GM12873 (cell line): ENCODE measurements around the gene STK24.

Source experiments
- CTCF ChIP-seq: IDR thresholded peaks from 2 replicates; pipeline ENCODE4 v1.5.1; 2012; ENCODE audit warnings: low read depth, mild to moderate bottlenecking, moderate library complexity, low read length, control low read depth; ENCODE audit not compliant: insufficient read depth; ENCODE audit errors: missing control alignments

Gene STK24

GRCh38 chr13:98435376-98435775, 141.5 kb downstream of the STK24 start:
- TF ChIP-seq CTCF: no peak

- TF ChIP-seq CTCF: no peak
Observed at GRCh38 chr13:98434060-98434459, 142.8 kb downstream of the STK24 start.

- no peak for TF ChIP-seq CTCF
Observed at GRCh38 chr13:98433654-98434053, 143.3 kb downstream of the STK24 start.

- no peak for TF ChIP-seq CTCF
Observed at GRCh38 chr13:98432638-98433037, 144.3 kb downstream of the STK24 start.

- TF ChIP-seq CTCF: no peak
Observed at GRCh38 chr13:98429977-98430736, 146.8 kb downstream of the STK24 start.

GRCh38 chr13:98429531-98429930, 147.4 kb downstream of the STK24 start:
- no peak for TF ChIP-seq CTCF

- no peak for TF ChIP-seq CTCF
Observed at GRCh38 chr13:98429081-98429480, 147.8 kb downstream of the STK24 start.
